Liver (tissue), 9 donors: ENCODE results near the gene ARFGAP3. TPM values are rescaled to one million over a fixed set of nuclear protein-coding genes. Genes with fewer than 3 reads are reported as not detected.

Experiments used
- DNase-seq: peaks from one replicate; pipeline ENCODE4 v3.0.0-alpha.2; 2017; ENCODE audit warnings: low spot score
- H3K27ac ChIP-seq, 2 donors: one replicate each; pipeline ENCODE4 v1.7.0; 2013; ENCODE audit warnings: inconsistent platforms in 2 of 2, low read length in 2 of 2, control low read depth in 1 of 2, low read depth in 1 of 2, mild to moderate bottlenecking in 1 of 2
- H3K27me3 ChIP-seq, 4 donors: one replicate each; pipeline versions ENCODE4 v1.6.1 to v1.7.0; 2013; ENCODE audit warnings: low read length in 3 of 4, inconsistent platforms in 1 of 4, mild to moderate bottlenecking in 1 of 4, moderate library complexity in 1 of 4; ENCODE audit not compliant: control insufficient read depth in 4 of 4, insufficient read depth in 4 of 4
- H3K36me3 ChIP-seq, 4 donors: one replicate each; pipeline versions ENCODE4 v1.6.1 to v1.7.0; 2013; ENCODE audit warnings: low read length in 3 of 4, mild to moderate bottlenecking in 3 of 4, low read depth in 1 of 4, moderate library complexity in 1 of 4; ENCODE audit not compliant: control insufficient read depth in 4 of 4, insufficient read depth in 3 of 4
- H3K4me1 ChIP-seq, 4 donors: one replicate each; pipeline versions ENCODE4 v1.6.1 to v1.7.0; 2013; ENCODE audit warnings: low read length in 3 of 4, mild to moderate bottlenecking in 3 of 4, moderate library complexity in 1 of 4; ENCODE audit not compliant: control insufficient read depth in 4 of 4, insufficient read depth in 4 of 4
- H3K4me3 ChIP-seq, 3 donors: one replicate each; pipeline versions ENCODE4 v1.6.1 to v1.7.0; 2013; ENCODE audit warnings: low read length in 3 of 3, control low read depth in 1 of 3, low read depth in 1 of 3, mild to moderate bottlenecking in 1 of 3
- H3K9ac ChIP-seq, 2 donors: one replicate each; pipeline ENCODE4 v1.7.0; 2013; ENCODE audit warnings: low read length in 2 of 2, mild to moderate bottlenecking in 2 of 2, moderate library complexity in 2 of 2, control low read depth in 1 of 2, low read depth in 1 of 2
- H3K9me3 ChIP-seq, 4 donors: one replicate each; pipeline versions ENCODE4 v1.6.1 to v1.7.0; 2013; ENCODE audit warnings: low read length in 3 of 4; ENCODE audit not compliant: control insufficient read depth in 4 of 4
- ATF3 ChIP-seq: IDR thresholded peaks from 2 replicates; pipeline ENCODE4 v1.6.1; 2016; ENCODE audit warnings: antibody characterized with exemption
- EGR1 ChIP-seq, 2 donors: IDR thresholded peaks; 2 replicates each; pipeline ENCODE4 v1.6.1; 2016 to 2018; ENCODE audit warnings: antibody characterized with exemption in 2 of 2, low read depth in 2 of 2
- FOXA1 ChIP-seq: IDR thresholded peaks from 2 replicates; pipeline ENCODE4 v1.6.1; 2016; ENCODE audit warnings: antibody characterized with exemption
- FOXA2 ChIP-seq: IDR thresholded peaks from 2 replicates; pipeline ENCODE4 v1.6.1; 2016; ENCODE audit warnings: antibody characterized with exemption
- GABPA ChIP-seq, 2 donors: IDR thresholded peaks in 1 of 2; conservative IDR thresholded peaks in 1 of 2; 2 replicates each; pipeline ENCODE4 v1.6.1; 2016; ENCODE audit warnings: antibody characterized with exemption in 2 of 2, mild to moderate bottlenecking in 1 of 2, moderate library complexity in 1 of 2
- HNF4A ChIP-seq, 2 donors: conservative IDR thresholded peaks; 2 replicates each; pipeline ENCODE4 v1.6.1; 2016; ENCODE audit warnings: antibody characterized with exemption in 2 of 2, mild to moderate bottlenecking in 2 of 2
- HNF4G ChIP-seq: IDR thresholded peaks from 2 replicates; pipeline ENCODE4 v1.6.1; 2016; ENCODE audit warnings: antibody characterized with exemption
- JUND ChIP-seq, 2 donors: IDR thresholded peaks; 2 replicates each; pipeline ENCODE4 v1.6.1; 2016; ENCODE audit warnings: antibody characterized with exemption in 2 of 2
- MAX ChIP-seq: IDR thresholded peaks from 2 replicates; pipeline ENCODE4 v1.6.1; 2016; ENCODE audit warnings: antibody characterized with exemption
- RAD21 ChIP-seq, 2 donors: IDR thresholded peaks; 2 replicates each; pipeline ENCODE4 v1.6.1; 2016; ENCODE audit warnings: antibody characterized with exemption in 2 of 2, mild to moderate bottlenecking in 2 of 2
- REST ChIP-seq: IDR thresholded peaks from 2 replicates; pipeline ENCODE4 v1.6.1; 2016; ENCODE audit warnings: antibody characterized with exemption, mild to moderate bottlenecking
- RXRA ChIP-seq, 2 donors: IDR thresholded peaks; 2 replicates each; pipeline ENCODE4 v1.6.1; 2017 to 2018; ENCODE audit warnings: antibody characterized with exemption in 2 of 2, mild to moderate bottlenecking in 1 of 2
- SP1 ChIP-seq: IDR thresholded peaks from 2 replicates; pipeline ENCODE4 v1.6.1; 2018; ENCODE audit warnings: antibody characterized with exemption, mild to moderate bottlenecking
- TAF1 ChIP-seq: conservative IDR thresholded peaks from 2 replicates; pipeline ENCODE4 v1.6.1; 2016; ENCODE audit warnings: antibody characterized with exemption, mild to moderate bottlenecking
- YY1 ChIP-seq: IDR thresholded peaks from 2 replicates; pipeline ENCODE4 v1.6.1; 2016; ENCODE audit warnings: antibody characterized with exemption, mild to moderate bottlenecking
- ZBTB33 ChIP-seq: IDR thresholded peaks from 2 replicates; pipeline ENCODE4 v1.6.1; 2016; ENCODE audit warnings: antibody characterized with exemption
- WGBS: extraction: QIAGEN DNeasy Blood & Tissue Kit; methylation state at CpG from one replicate; pipeline ENCODE4 v1.1.7; 2013; 5-methylcytosine and 5-hydroxymethylcytosine counted together
- polyA plus RNA-seq, 2 donors: library from polyadenylated mRNA; stranded (reverse) in 1 of 2; unstranded in 1 of 2; fragments of 200-250 nt in 1 of 2; fragments of >200 nt in 1 of 2; fragmentation: Nextera tagmentation in 1 of 2; extraction: Ambion mirVana in 1 of 2; gene quantifications; one replicate each; pipeline versions ENCODE4 v1.2.1 to v1.2.3, GENCODE V29; 2013 to 2015
- total RNA-seq, 2 donors: library from RNA; depleted of rRNA; stranded (reverse); fragments of >200 nt; gene quantifications; one replicate each; pipeline ENCODE4 v1.2.3, GENCODE V29; 2014
- donor health status: healthy.
- donor health status: healthy.
- donor health status: healthy.
- donor health status: healthy.
- donor health status: healthy.

The ARFGAP3 gene
- total and polyA plus RNA-seq, 4 donors = 18.2 to 55.1 (median 27.5) TPM

GRCh38 chr22:42799061-42799460 lies 58.0 kb downstream of the ARFGAP3 start:
- Histone ChIP-seq H3K27me3 (no peaks in the 10 kb centered on the region), H3K4me3 (no peak overlapping the region), H3K4me1 (peaks cover 0 to 3% (median 0%) of the 10 kb centered on the region in 4 donors), H3K9me3 (no peaks in the 10 kb centered on the region), H3K27ac (no peak overlapping the region), H3K9ac (no peak overlapping the region), H3K36me3 (peaks cover 17 to 51% (median 23%) of the 10 kb centered on the region in 4 donors)
- DNase-seq = no peak
- no peak for TF ChIP-seq MAX
- no peak for TF ChIP-seq EGR1 (IDR thresholded peaks at IDR 0.05; ENCODE audit: low read depth in 2 of 2)
- TF ChIP-seq HNF4G = no peak
- no peak for TF ChIP-seq JUND (IDR thresholded peaks at IDR 0.05)
- no peak for TF ChIP-seq HNF4A (conservative IDR thresholded peaks at IDR 0.05)
- TF ChIP-seq SP1 = no peak
- no peak for TF ChIP-seq ATF3
- TF ChIP-seq TAF1 = no peak
- no peak for TF ChIP-seq FOXA2
- no peak for TF ChIP-seq REST
- no peak for TF ChIP-seq RAD21 (IDR thresholded peaks at IDR 0.05)
- no peak for TF ChIP-seq ZBTB33
- TF ChIP-seq RXRA (IDR thresholded peaks at IDR 0.05) = no peak
- 98% methylated on average over 10 of the region's 10 CpGs for WGBS

- Histone ChIP-seq H3K27me3 (no peaks in the 10 kb centered on the region), H3K4me1 (no peaks in the 10 kb centered on the region), H3K27ac (no peak overlapping the region), H3K36me3 (peaks cover 17 to 46% (median 22%) of the 10 kb centered on the region in 4 donors), H3K9ac (no peak overlapping the region), H3K4me3 (no peak overlapping the region), H3K9me3 (no peaks in the 10 kb centered on the region)
- WGBS = 74% methylated on average over 5 of the region's 5 CpGs
- TF ChIP-seq RAD21 (IDR thresholded peaks at IDR 0.05) (no peak), HNF4G (no peak), YY1 (no peak)
- DNase-seq = no peak
These were observed 60.1 kb downstream of the ARFGAP3 start for GRCh38 chr22:42797011-42797410.

GRCh38 chr22:42796081-42796480 lies 61.0 kb downstream of the ARFGAP3 start:
- no peak for DNase-seq
- Histone ChIP-seq H3K9me3 (no peaks in the 10 kb centered on the region), H3K27ac (no peak overlapping the region), H3K4me3 (no peak overlapping the region), H3K9ac (no peak overlapping the region), H3K36me3 (peaks cover 17 to 40% (median 22%) of the 10 kb centered on the region in 4 donors), H3K4me1 (no peaks in the 10 kb centered on the region), H3K27me3 (no peaks in the 10 kb centered on the region)
- 89% methylated on average over 12 of the region's 12 CpGs for WGBS
- TF ChIP-seq HNF4A (conservative IDR thresholded peaks at IDR 0.05) (no peak), REST (no peak), RAD21 (IDR thresholded peaks at IDR 0.05) (no peak), GABPA (IDR thresholded peaks at IDR 0.05 in 1 of 2, conservative IDR thresholded peaks at IDR 0.05 in 1 of 2) (no peak), MAX (no peak), RXRA (IDR thresholded peaks at IDR 0.05) (no peak), FOXA2 (no peak), SP1 (no peak), FOXA1 (no peak), JUND (IDR thresholded peaks at IDR 0.05) (no peak)
